ENCODE measurements around the gene TRMT10B.
A peak's percentile ranks its signal among the peaks of the same experiment; 100 is the strongest.

The TRMT10B gene

GRCh38 chr9:37788332-37788731 lies 34.7 kb downstream of the TRMT10B start:
- no peak for DNase-seq (ENCODE audit: low spot score)
- no peak for TF ChIP-seq CTCF (IDR thresholded peaks at IDR 0.05; ENCODE audit: extremely low read depth, missing control alignments)

GRCh38 chr9:37790096-37790495 lies 36.5 kb downstream of the TRMT10B start:
- DNase-seq (ENCODE audit: low spot score) = no peak
- no peak for TF ChIP-seq CTCF (IDR thresholded peaks at IDR 0.05; ENCODE audit: extremely low read depth, missing control alignments)

- DNase-seq (ENCODE audit: low spot score) = no peak
These were observed 38.5 kb downstream of the TRMT10B start for GRCh38 chr9:37792122-37792521.

GRCh38 chr9:37796232-37796631 lies 42.6 kb downstream of the TRMT10B start:
- no peak for DNase-seq (ENCODE audit: low spot score)

More at GRCh38 chr9:37792122-37792521, 38.5 kb downstream of the TRMT10B start:
- TF ChIP-seq CTCF (IDR thresholded peaks at IDR 0.05; ENCODE audit: extremely low read depth, missing control alignments) = no peak

GRCh38 chr9:37798677-37799076 lies 45.1 kb downstream of the TRMT10B start:
- no peak for DNase-seq (ENCODE audit: low spot score)
- no peak for TF ChIP-seq CTCF (IDR thresholded peaks at IDR 0.05; ENCODE audit: extremely low read depth, missing control alignments)

More at GRCh38 chr9:37796232-37796631, 42.6 kb downstream of the TRMT10B start:
- no peak for TF ChIP-seq CTCF (IDR thresholded peaks at IDR 0.05; ENCODE audit: extremely low read depth, missing control alignments)

GRCh38 chr9:37800631-37801286 lies 47.2 kb downstream of the TRMT10B start, which contains the start of gene DCAF10:
Gene DCAF10, plus strand, starts transcription at chr9:37800797. Its CDS starts 70 bp downstream, at chr9:37800867.
- DNase-seq (ENCODE audit: low spot score) = peak; percentile 94
- TF ChIP-seq CTCF (IDR thresholded peaks at IDR 0.05; ENCODE audit: extremely low read depth, missing control alignments) = no peak

GRCh38 chr9:37801287-37801850 lies 47.8 kb downstream of the TRMT10B start:
- no peak for TF ChIP-seq CTCF (IDR thresholded peaks at IDR 0.05; ENCODE audit: extremely low read depth, missing control alignments)
- DNase-seq (ENCODE audit: low spot score) = no peak
